Stimulated activated memory B cell treated with anti-CD40 and anti-IgM and Interleukin-4, amounts not matched to agents 10 μg/mL and 1 μg/mL and 100 μg/mL, for 72 hours (primary cell): ENCODE data around the gene METTL5.
"Not testable (repeated sequence)": the region's sequence is repeated elsewhere in the genome, so short reads cannot be mapped to it uniquely, and the experiment has no call there.

Experiments
- ATAC-seq: fragments of 150-1000 bp; cut with Tn5 transposase; 2 replicates; pipeline ENCODE4 v1.10.0; 2021
- H3K27ac Mint-ChIP-seq: one replicate; pipeline ENCODE4 v1.8.0; 2022; ENCODE audit warnings: mild to moderate bottlenecking, mixed read lengths
- H3K27me3 Mint-ChIP-seq: one replicate; pipeline ENCODE4 v1.8.0; 2022; ENCODE audit warnings: mixed read lengths
- H3K36me3 Mint-ChIP-seq: one replicate; pipeline ENCODE4 v1.8.0; 2022; ENCODE audit warnings: mixed read lengths
- H3K4me1 Mint-ChIP-seq: one replicate; pipeline ENCODE4 v1.8.0; 2022; ENCODE audit warnings: mixed read lengths
- H3K4me3 Mint-ChIP-seq: one replicate; pipeline ENCODE4 v1.8.0; 2022; ENCODE audit warnings: mild to moderate bottlenecking, moderate library complexity, mixed read lengths
- H3K9me3 Mint-ChIP-seq: one replicate; pipeline ENCODE4 v1.8.0; 2022; ENCODE audit warnings: mixed read lengths

Gene METTL5

GRCh38 chr2:169824373-169825333 is at the start of gene METTL5:
METTL5 (minus strand) TSS chr2:169824905; CDS start chr2:169824597, 308 bp downstream.
- H3K4me1 Mint-ChIP-seq: peaks cover 63% of the 10 kb centered on the region
- peak within 1 kb of the TSS; percentile 96 for H3K4me3 Mint-ChIP-seq
- H3K27me3 Mint-ChIP-seq: no peaks in the 10 kb centered on the region
- peak within 1 kb of the TSS; percentile 89 for H3K27ac Mint-ChIP-seq
- ATAC-seq: peak; percentile 81
- H3K36me3 Mint-ChIP-seq: peaks cover 11% of the 10 kb centered on the region
- no peaks in the 10 kb centered on the region for H3K9me3 Mint-ChIP-seq

GRCh38 chr2:169871994-169872393 is 47.3 kb upstream of the METTL5 start:
- H3K9me3 Mint-ChIP-seq: no peaks in the 10 kb centered on the region
- H3K4me1 Mint-ChIP-seq: peaks cover 10% of the 10 kb centered on the region
- ATAC-seq: no peak
- peaks cover 11% of the 10 kb centered on the region for H3K36me3 Mint-ChIP-seq
- no peaks in the 10 kb centered on the region for H3K27me3 Mint-ChIP-seq
- no peak overlapping the region for H3K27ac Mint-ChIP-seq
- no peak overlapping the region for H3K4me3 Mint-ChIP-seq

GRCh38 chr2:169871369-169871768 is 46.7 kb upstream of the METTL5 start:
- not testable (repeated sequence) for H3K27me3 Mint-ChIP-seq, H3K27ac Mint-ChIP-seq, H3K4me1 Mint-ChIP-seq, ATAC-seq, H3K9me3 Mint-ChIP-seq, H3K4me3 Mint-ChIP-seq
- H3K36me3 Mint-ChIP-seq: peaks cover 11% of the 10 kb centered on the region

GRCh38 chr2:169868951-169869350 is 44.2 kb upstream of the METTL5 start:
- Mint-ChIP-seq H3K9me3 (no peaks in the 10 kb centered on the region), H3K27me3 (no peaks in the 10 kb centered on the region), H3K4me1 (peaks cover 20% of the 10 kb centered on the region), H3K27ac (no peak overlapping the region), H3K36me3 (no peaks in the 10 kb centered on the region), H3K4me3 (no peak overlapping the region)
- ATAC-seq: no peak

- Mint-ChIP-seq H3K36me3 (no peaks in the 10 kb centered on the region), H3K27ac (no peak overlapping the region), H3K4me1 (peaks cover 30% of the 10 kb centered on the region), H3K9me3 (no peaks in the 10 kb centered on the region), H3K27me3 (no peaks in the 10 kb centered on the region), H3K4me3 (no peak overlapping the region)
- ATAC-seq: no peak
Observed at GRCh38 chr2:169867579-169867978, 42.9 kb upstream of the METTL5 start.

- H3K27ac Mint-ChIP-seq, ATAC-seq, H3K27me3 Mint-ChIP-seq, H3K9me3 Mint-ChIP-seq, H3K4me3 Mint-ChIP-seq, H3K36me3 Mint-ChIP-seq: not testable (repeated sequence)
- peaks cover 36% of the 10 kb centered on the region for H3K4me1 Mint-ChIP-seq
Observed at GRCh38 chr2:169866230-169866629, 41.5 kb upstream of the METTL5 start.

- Mint-ChIP-seq H3K36me3 (peaks cover 8% of the 10 kb centered on the region), H3K27ac (no peak overlapping the region), H3K4me3 (no peak overlapping the region), H3K4me1 (peaks cover 38% of the 10 kb centered on the region), H3K9me3 (no peaks in the 10 kb centered on the region), H3K27me3 (no peaks in the 10 kb centered on the region)
- no peak for ATAC-seq
Observed at GRCh38 chr2:169865492-169865891, 40.8 kb upstream of the METTL5 start.

- no peaks in the 10 kb centered on the region for H3K27me3 Mint-ChIP-seq
- peaks cover 36% of the 10 kb centered on the region for H3K4me1 Mint-ChIP-seq
- peaks cover 17% of the 10 kb centered on the region for H3K36me3 Mint-ChIP-seq
- no peaks in the 10 kb centered on the region for H3K9me3 Mint-ChIP-seq
- H3K27ac Mint-ChIP-seq: no peak overlapping the region
- no peak for ATAC-seq
- H3K4me3 Mint-ChIP-seq: no peak overlapping the region
Observed at GRCh38 chr2:169862816-169863215, 38.1 kb upstream of the METTL5 start.

GRCh38 chr2:169860149-169860548 is 35.4 kb upstream of the METTL5 start:
- no peaks in the 10 kb centered on the region for H3K27me3 Mint-ChIP-seq
- peaks cover 29% of the 10 kb centered on the region for H3K4me1 Mint-ChIP-seq
- no peak overlapping the region for H3K4me3 Mint-ChIP-seq
- no peaks in the 10 kb centered on the region for H3K9me3 Mint-ChIP-seq
- no peak for ATAC-seq
- H3K27ac Mint-ChIP-seq: no peak overlapping the region
- peaks cover 17% of the 10 kb centered on the region for H3K36me3 Mint-ChIP-seq

GRCh38 chr2:169859423-169859822 is 34.7 kb upstream of the METTL5 start:
- H3K4me1 Mint-ChIP-seq: peaks cover 29% of the 10 kb centered on the region
- H3K4me3 Mint-ChIP-seq: no peak overlapping the region
- ATAC-seq: no peak
- H3K27ac Mint-ChIP-seq: no peak overlapping the region
- peaks cover 17% of the 10 kb centered on the region for H3K36me3 Mint-ChIP-seq
- no peaks in the 10 kb centered on the region for H3K9me3 Mint-ChIP-seq
- H3K27me3 Mint-ChIP-seq: no peaks in the 10 kb centered on the region

GRCh38 chr2:169855281-169856258 is 30.9 kb upstream of the METTL5 start:
- not testable (repeated sequence) for H3K4me3 Mint-ChIP-seq, ATAC-seq, H3K9me3 Mint-ChIP-seq, H3K27me3 Mint-ChIP-seq, H3K27ac Mint-ChIP-seq
- H3K4me1 Mint-ChIP-seq: peaks cover 37% of the 10 kb centered on the region
- H3K36me3 Mint-ChIP-seq: peaks cover 30% of the 10 kb centered on the region

GRCh38 chr2:169853041-169853668 is 28.4 kb upstream of the METTL5 start:
- no peak overlapping the region for H3K4me3 Mint-ChIP-seq
- no peaks in the 10 kb centered on the region for H3K9me3 Mint-ChIP-seq
- H3K27me3 Mint-ChIP-seq: no peaks in the 10 kb centered on the region
- peak overlapping the region; percentile 13 for H3K27ac Mint-ChIP-seq
- H3K4me1 Mint-ChIP-seq: peaks cover 28% of the 10 kb centered on the region
- peaks cover 30% of the 10 kb centered on the region for H3K36me3 Mint-ChIP-seq
- ATAC-seq: no peak

- no peak overlapping the region for H3K4me3 Mint-ChIP-seq
- no peak overlapping the region for H3K27ac Mint-ChIP-seq
- peaks cover 55% of the 10 kb centered on the region for H3K4me1 Mint-ChIP-seq
Observed at GRCh38 chr2:169849710-169850109, 25.0 kb upstream of the METTL5 start.

GRCh38 chr2:169848959-169849693 is 24.4 kb upstream of the METTL5 start:
- H3K9me3 Mint-ChIP-seq, H3K27me3 Mint-ChIP-seq, H3K4me3 Mint-ChIP-seq, ATAC-seq, H3K27ac Mint-ChIP-seq: not testable (repeated sequence)
- peaks cover 37% of the 10 kb centered on the region for H3K36me3 Mint-ChIP-seq
- H3K4me1 Mint-ChIP-seq: peaks cover 58% of the 10 kb centered on the region

More at GRCh38 chr2:169849710-169850109, 25.0 kb upstream of the METTL5 start:
- ATAC-seq: no peak
- Mint-ChIP-seq H3K9me3 (no peaks in the 10 kb centered on the region), H3K36me3 (peaks cover 34% of the 10 kb centered on the region), H3K27me3 (no peaks in the 10 kb centered on the region)
